Measurements from ENCODE around the gene GPR137B.

DNA sequence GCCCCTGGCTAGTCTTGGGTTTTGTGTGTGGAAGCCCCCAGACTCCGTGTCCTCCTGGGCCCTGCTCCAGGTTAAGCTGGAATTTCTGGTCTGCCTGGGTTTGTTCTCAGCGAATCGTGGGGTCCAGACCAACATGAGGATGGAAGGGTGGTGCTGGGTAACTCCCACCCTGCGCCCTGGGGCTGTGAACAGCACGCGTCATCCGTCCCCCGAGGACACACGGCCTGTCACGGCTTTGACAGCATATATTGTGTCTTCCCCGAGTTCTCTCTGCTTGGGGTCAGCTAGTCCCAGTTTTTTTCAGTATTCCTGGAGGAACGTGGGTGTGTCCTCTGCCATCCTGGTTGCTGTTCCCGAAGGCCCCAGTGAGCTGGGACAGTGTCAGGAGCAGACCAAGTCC, 11.8 kb downstream of the GPR137B start:
- TF ChIP-seq, protein P1, sequence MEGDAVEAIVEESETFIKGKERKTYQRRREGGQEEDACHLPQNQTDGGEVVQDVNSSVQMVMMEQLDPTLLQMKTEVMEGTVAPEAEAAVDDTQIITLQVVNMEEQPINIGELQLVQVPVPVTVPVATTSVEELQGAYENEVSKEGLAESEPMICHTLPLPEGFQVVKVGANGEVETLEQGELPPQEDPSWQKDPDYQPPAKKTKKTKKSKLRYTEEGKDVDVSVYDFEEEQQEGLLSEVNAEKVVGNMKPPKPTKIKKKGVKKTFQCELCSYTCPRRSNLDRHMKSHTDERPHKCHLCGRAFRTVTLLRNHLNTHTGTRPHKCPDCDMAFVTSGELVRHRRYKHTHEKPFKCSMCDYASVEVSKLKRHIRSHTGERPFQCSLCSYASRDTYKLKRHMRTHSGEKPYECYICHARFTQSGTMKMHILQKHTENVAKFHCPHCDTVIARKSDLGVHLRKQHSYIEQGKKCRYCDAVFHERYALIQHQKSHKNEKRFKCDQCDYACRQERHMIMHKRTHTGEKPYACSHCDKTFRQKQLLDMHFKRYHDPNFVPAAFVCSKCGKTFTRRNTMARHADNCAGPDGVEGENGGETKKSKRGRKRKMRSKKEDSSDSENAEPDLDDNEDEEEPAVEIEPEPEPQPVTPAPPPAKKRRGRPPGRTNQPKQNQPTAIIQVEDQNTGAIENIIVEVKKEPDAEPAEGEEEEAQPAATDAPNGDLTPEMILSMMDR (IDR thresholded peaks at IDR 0.05; ENCODE audit: poor library complexity, severe bottlenecking) = no peak
- TF ChIP-seq RAD21 (conservative IDR thresholded peaks at IDR 0.05) (no peak), POLR2AphosphoS5 (IDR thresholded peaks at IDR 0.05) (no peak), EZH2 (IDR thresholded peaks at IDR 0.05; ENCODE audit: borderline replicate concordance, insufficient read depth, low read length, poor library complexity, severe bottlenecking) (no peak), EP300 (conservative IDR thresholded peaks at IDR 0.05; ENCODE audit: poor library complexity, severe bottlenecking) (no peak), TAF1 (IDR thresholded peaks at IDR 0.05; ENCODE audit: low read depth) (no peak), SMC3 (conservative IDR thresholded peaks at IDR 0.05; ENCODE audit: poor library complexity) (no peak), MXI1 (conservative IDR thresholded peaks at IDR 0.05; ENCODE audit: poor library complexity, severe bottlenecking) (no peak)
